ENCODE measurements around the gene ETV1. TPM values are rescaled to one million over a fixed set of nuclear protein-coding genes. Genes with fewer than 3 reads are reported as not detected.

The ETV1 gene
- total RNA-seq, 4 donors from 2014 or later: 1.0 to 7.2 (median 3.6) TPM

DNA sequence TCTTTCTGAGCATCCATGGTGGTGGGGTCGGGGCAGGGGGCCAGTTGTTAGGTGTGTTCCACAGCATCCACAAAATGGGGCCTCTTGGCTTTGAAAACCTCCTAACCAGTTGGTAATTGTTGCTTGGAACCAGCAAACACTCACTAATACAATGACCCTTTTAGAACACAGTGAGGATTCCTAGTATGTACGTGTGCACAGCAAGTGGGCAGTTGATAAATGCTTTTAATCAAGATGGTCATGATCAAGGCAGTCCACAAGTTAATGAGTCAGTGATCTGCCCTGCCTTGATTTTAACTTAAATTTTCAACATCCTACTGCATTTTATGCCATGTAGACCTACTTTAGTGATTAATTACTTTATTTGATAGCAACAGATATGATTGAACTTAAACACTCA lies 103.1 kb downstream of the ETV1 start:
- WGBS, 2 donors: 89 to 91% methylated on average over 2 of the region's 2 CpGs
- no peak overlapping the region for H3K4me3 ChIP-seq (ENCODE audit: low read depth, poor library complexity, severe bottlenecking)
- intact Hi-C loops (cut with DNase I; ENCODE audit: low total_unique reads): no loop called here
- no peak for TF ChIP-seq POLR2A (IDR thresholded peaks at IDR 0.05)
- TF ChIP-seq, protein P1, sequence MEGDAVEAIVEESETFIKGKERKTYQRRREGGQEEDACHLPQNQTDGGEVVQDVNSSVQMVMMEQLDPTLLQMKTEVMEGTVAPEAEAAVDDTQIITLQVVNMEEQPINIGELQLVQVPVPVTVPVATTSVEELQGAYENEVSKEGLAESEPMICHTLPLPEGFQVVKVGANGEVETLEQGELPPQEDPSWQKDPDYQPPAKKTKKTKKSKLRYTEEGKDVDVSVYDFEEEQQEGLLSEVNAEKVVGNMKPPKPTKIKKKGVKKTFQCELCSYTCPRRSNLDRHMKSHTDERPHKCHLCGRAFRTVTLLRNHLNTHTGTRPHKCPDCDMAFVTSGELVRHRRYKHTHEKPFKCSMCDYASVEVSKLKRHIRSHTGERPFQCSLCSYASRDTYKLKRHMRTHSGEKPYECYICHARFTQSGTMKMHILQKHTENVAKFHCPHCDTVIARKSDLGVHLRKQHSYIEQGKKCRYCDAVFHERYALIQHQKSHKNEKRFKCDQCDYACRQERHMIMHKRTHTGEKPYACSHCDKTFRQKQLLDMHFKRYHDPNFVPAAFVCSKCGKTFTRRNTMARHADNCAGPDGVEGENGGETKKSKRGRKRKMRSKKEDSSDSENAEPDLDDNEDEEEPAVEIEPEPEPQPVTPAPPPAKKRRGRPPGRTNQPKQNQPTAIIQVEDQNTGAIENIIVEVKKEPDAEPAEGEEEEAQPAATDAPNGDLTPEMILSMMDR (IDR thresholded peaks at IDR 0.05): no peak
- DNase-seq (ENCODE audit: low spot score in 2 of 2): no peak

DNA sequence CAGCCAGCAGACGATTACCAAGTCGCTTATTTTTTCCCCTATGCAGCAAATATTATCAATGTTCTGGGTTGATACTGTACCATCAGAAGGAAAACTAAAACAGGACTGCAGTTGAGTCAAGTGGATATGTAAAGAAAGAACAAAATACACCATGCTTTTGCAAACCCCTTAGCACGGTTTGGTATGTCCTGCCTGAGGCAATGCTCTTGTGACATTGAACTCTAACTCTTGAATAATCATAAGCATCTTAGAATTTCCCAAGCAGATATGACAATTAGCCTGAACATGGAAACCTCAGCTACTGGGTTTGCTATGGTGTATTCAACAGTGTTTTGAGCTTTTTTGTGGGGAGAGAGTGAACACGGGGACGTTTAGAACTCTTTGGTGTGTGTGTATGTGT lies 107.4 kb downstream of the ETV1 start:
- intact Hi-C loops (cut with DNase I; ENCODE audit: low total_unique reads): no loop called here
- 84 to 90% methylated on average over 5 of the region's 5 CpGs for WGBS, 2 donors
- no peak overlapping the region for H3K4me3 ChIP-seq (ENCODE audit: low read depth, poor library complexity, severe bottlenecking)
- DNase-seq (ENCODE audit: low spot score in 2 of 2): no peak
- TF ChIP-seq, protein P1 (IDR thresholded peaks at IDR 0.05): no peak
- no peak for TF ChIP-seq POLR2A (IDR thresholded peaks at IDR 0.05)

DNA sequence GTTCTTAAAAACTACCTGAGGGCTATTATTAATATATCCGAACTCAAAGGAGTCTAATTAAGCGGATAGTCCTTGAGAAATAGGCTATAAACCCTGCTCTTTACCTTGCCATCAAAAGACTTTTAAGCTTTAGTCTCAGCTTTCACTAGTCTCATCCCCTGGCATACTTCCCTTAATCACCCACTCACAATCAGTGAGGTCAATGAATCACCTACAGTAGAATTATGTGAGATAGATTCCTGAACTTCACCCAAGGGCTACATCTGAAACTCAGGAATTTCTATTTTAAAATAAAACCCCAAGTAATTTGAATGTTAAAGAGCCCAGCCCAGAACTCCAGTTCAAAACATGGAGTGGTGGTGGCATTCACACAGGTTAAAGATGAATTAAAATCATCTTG lies 108.7 kb downstream of the ETV1 start:
- WGBS, 2 donors: 52 to 54% methylated on average over 2 of the region's 2 CpGs
- intact Hi-C loops (cut with DNase I; ENCODE audit: low total_unique reads): no loop called here
- no peak for TF ChIP-seq POLR2A (IDR thresholded peaks at IDR 0.05)
- TF ChIP-seq, protein P1 (IDR thresholded peaks at IDR 0.05): no peak
- H3K4me3 ChIP-seq (ENCODE audit: low read depth, poor library complexity, severe bottlenecking): no peak overlapping the region
- no peak for DNase-seq (ENCODE audit: low spot score in 2 of 2)

DNA sequence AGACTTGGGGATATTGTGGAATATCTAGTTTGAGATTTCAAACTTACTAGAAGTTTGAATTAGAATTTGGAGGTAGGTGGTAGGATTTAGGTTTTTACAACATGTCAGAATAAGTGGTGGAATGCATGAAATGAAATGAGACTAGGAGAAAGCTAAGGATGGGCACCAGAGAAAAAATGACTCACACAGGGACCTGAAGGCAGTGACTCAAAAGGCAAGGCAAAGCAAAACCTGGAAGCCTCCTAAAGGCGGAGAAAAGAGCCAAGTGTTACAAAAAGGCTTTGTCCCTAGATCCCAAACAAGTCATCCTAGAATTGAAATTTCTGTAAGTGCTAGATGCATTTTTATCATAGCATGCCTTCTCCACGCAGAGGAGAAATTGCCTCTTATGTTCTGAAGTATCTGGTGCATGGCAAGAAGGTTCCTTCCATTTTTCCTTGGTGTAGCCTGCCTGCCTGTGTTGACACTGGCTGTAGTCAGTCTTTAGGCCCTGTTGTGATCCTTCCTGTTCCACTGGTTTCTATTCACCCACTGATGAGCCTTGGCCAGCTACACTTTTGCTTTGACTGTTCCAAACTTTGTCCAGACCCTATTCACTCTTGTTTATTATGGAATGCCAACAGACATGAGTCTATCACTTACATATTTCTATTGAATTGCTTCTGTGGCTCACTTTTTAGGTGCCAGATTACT lies 109.3 kb downstream of the ETV1 start:
- intact Hi-C loops (cut with DNase I; ENCODE audit: low total_unique reads): no loop called here
- TF ChIP-seq, protein P1 (IDR thresholded peaks at IDR 0.05): no peak
- TF ChIP-seq POLR2A (IDR thresholded peaks at IDR 0.05): no peak
- no peak for DNase-seq (ENCODE audit: low spot score in 2 of 2)
- WGBS, 2 donors: 39 to 56% methylated on average over 2 of the region's 2 CpGs
- H3K4me3 ChIP-seq (ENCODE audit: low read depth, poor library complexity, severe bottlenecking): no peak overlapping the region

DNA sequence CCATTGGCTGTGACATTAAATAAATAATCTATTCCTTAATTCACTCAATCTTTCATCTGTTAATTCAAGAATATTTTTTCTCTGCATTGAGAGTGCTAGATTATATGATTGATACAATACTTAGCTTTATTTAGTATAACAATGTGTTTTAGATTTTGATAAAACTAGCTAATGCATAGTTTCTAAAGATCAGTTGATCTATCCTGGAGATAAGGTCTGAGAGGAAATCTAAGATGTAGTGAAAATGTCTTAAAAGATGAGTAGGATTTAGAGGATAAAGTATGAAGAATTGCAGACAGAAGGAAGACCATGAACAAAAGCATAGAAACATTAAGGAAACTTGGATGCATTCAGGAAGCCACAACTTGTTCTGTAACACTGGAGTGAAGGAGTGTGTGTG lies 110.3 kb downstream of the ETV1 start:
- no peak overlapping the region for H3K4me3 ChIP-seq (ENCODE audit: low read depth, poor library complexity, severe bottlenecking)
- no peak for TF ChIP-seq POLR2A (IDR thresholded peaks at IDR 0.05)
- TF ChIP-seq, protein P1 (IDR thresholded peaks at IDR 0.05): no peak
- DNase-seq (ENCODE audit: low spot score in 2 of 2): no peak
- intact Hi-C loops (cut with DNase I; ENCODE audit: low total_unique reads): no loop called here

DNA sequence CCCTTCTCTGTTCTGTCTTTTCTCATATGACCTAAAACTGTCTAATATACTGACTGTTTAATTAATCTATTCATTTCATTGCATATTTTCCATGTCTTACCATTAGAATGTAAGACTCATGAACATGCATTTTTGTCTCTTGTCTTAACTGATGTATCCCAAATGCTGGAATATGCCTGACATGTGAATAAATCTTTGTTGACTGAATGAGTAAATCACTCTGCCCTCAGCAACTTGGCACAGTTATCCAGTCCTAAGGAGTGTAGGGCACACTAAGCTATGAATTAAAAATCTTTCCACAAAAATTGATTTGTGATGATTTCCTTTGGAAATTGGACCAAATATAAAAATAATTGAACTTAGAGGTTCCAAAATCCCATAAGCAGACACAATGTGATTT lies 111.3 kb downstream of the ETV1 start:
- no peak for DNase-seq (ENCODE audit: low spot score in 2 of 2)
- intact Hi-C loops (cut with DNase I; ENCODE audit: low total_unique reads): no loop called here
- TF ChIP-seq POLR2A (IDR thresholded peaks at IDR 0.05): no peak
- TF ChIP-seq, protein P1 (IDR thresholded peaks at IDR 0.05): no peak
- no peak overlapping the region for H3K4me3 ChIP-seq (ENCODE audit: low read depth, poor library complexity, severe bottlenecking)

All from lower leg skin (tissue), 4 donors.